Measurements from ENCODE around the gene KCTD13.

DNA sequence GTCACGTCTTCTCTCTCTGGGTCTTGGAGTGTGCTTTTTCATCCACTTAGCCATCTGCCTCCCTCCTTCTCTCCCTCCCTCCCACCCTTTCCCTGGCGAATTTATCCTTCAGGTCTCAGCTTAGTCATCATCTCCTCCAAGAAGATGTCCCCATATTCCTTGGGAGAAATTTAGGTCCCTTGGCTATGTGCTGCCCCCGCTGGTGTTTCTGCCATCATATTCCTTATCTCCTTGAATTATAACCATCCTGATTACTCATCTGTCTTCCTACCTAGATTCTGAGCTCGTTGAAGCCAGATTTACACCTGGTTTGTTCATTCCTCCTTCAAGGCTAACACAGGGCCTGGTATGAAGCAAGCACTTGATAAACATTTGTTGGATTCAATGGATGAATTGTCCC lies 31.7 kb downstream of the KCTD13 start:
- TF ChIP-seq CTCF (IDR thresholded peaks at IDR 0.05) (no peak), POLR2AphosphoS5 (IDR thresholded peaks at IDR 0.05) (no peak), POLR2A (IDR thresholded peaks at IDR 0.05) (no peak), EP300 (IDR thresholded peaks at IDR 0.05) (no peak)
